Mononuclear cell (primary cell): ENCODE results near the gene CACNA1C. TPM values are rescaled to one million over a fixed set of nuclear protein-coding genes. Genes with fewer than 3 reads are reported as not detected.

Source experiments
- H3K27me3 ChIP-seq: 2 replicates; pipeline ENCODE4 v1.6.0; 2011; ENCODE audit warnings: low read length, control low read depth; ENCODE audit not compliant: insufficient read depth
- H3K4me1 ChIP-seq: 2 replicates; pipeline ENCODE4 v1.5.1; 2011; ENCODE audit warnings: mild to moderate bottlenecking, low read length, control low read depth; ENCODE audit not compliant: insufficient read depth
- H3K4me3 ChIP-seq: 2 replicates; pipeline ENCODE4 v1.5.1; 2011; ENCODE audit warnings: mild to moderate bottlenecking, low read length, moderate library complexity
- H3K9me3 ChIP-seq: 2 replicates; pipeline ENCODE4 v1.5.1; 2011; ENCODE audit warnings: low read depth, mild to moderate bottlenecking, control low read depth, low read length
- total RNA-seq: library from RNA; depleted of rRNA; stranded (reverse); fragments of >200 nt; gene quantifications from one replicate; pipeline ENCODE4 v1.2.3, GENCODE V29; 2012

CACNA1C gene
- total RNA-seq, 1 donor: 0.10 TPM

- no peak overlapping the region for H3K4me3 ChIP-seq
- H3K27me3 ChIP-seq: no peaks in the 10 kb centered on the region
- no peaks in the 10 kb centered on the region for H3K4me1 ChIP-seq
- no peaks in the 10 kb centered on the region for H3K9me3 ChIP-seq
Observed at GRCh38 chr12:2520722-2521246, 468.0 kb downstream of the CACNA1C start.

GRCh38 chr12:2523317-2523716 is 470.5 kb downstream of the CACNA1C start:
- Histone ChIP-seq H3K4me3 (no peak overlapping the region), H3K27me3 (no peaks in the 10 kb centered on the region), H3K4me1 (no peaks in the 10 kb centered on the region), H3K9me3 (no peaks in the 10 kb centered on the region)

DNA sequence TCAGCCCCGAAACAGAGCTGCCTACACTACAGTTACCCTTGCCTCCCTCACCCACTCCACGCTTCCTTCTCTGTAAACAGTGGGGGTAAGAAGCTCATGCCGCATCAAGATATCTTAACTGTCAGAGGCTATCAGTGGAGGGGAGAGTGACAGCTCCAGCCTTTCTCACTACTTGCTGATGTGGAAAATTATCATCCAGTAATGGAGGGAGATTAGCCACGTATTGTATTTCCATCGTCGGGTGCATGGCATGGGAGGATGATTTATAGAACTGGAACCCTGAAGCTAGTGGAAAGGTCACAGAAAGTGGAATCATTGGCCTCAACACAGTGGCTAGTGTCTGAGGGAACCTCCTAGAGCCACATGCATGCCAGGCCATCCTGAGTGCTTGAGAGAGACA is 471.1 kb downstream of the CACNA1C start:
- no peaks in the 10 kb centered on the region for H3K4me1 ChIP-seq
- H3K9me3 ChIP-seq: no peaks in the 10 kb centered on the region
- no peaks in the 10 kb centered on the region for H3K27me3 ChIP-seq
- no peak overlapping the region for H3K4me3 ChIP-seq

DNA sequence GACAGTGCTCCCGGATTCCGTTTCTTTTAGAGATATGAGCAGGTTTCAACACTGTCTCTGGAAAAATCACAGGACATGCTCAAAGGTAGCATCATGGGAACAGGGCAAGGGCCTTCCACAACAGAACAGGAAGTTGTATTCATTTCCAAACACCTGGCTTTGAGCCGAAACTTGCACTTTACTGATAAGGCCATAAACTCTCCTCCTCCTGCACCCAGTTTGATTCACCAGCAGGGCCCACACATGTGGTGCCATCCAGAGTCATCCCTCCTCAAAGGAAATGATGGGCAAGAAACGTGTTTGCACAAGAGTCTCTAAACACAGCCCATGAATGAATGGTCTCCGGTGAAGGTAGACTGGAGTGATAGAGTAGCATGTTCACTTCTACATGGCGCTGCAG is 473.6 kb downstream of the CACNA1C start:
- Histone ChIP-seq H3K4me1 (no peaks in the 10 kb centered on the region), H3K27me3 (no peaks in the 10 kb centered on the region), H3K4me3 (no peak overlapping the region), H3K9me3 (no peaks in the 10 kb centered on the region)

DNA sequence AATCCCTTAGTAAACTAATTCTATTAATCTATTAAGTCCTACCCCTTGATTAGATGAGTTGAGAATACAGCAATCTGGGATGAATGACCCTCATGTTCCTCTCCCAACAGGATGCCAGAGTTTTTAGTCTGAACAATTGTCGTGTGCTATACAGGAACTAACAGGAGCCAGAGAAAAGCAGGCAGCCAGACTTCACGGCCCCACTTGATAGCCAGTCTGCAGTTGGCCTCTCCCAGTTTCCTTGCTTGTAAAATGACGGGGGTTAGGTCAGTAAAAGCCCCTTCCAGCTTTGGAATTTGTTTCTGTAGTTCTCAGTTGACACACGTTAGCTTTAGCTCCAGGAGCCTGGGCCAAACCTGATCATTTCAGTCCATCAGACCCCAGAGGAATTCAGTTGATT is 475.2 kb downstream of the CACNA1C start:
- Histone ChIP-seq H3K27me3 (no peaks in the 10 kb centered on the region), H3K9me3 (no peaks in the 10 kb centered on the region), H3K4me3 (no peak overlapping the region), H3K4me1 (no peaks in the 10 kb centered on the region)

- Histone ChIP-seq H3K9me3 (no peaks in the 10 kb centered on the region), H3K4me1 (no peaks in the 10 kb centered on the region), H3K4me3 (no peak overlapping the region), H3K27me3 (no peaks in the 10 kb centered on the region)
Observed at GRCh38 chr12:2529807-2530206, 477.0 kb downstream of the CACNA1C start.

GRCh38 chr12:2531371-2531770 is 478.6 kb downstream of the CACNA1C start:
- H3K4me1 ChIP-seq: no peaks in the 10 kb centered on the region
- H3K27me3 ChIP-seq: no peaks in the 10 kb centered on the region
- H3K9me3 ChIP-seq: no peaks in the 10 kb centered on the region
- H3K4me3 ChIP-seq: no peak overlapping the region

DNA sequence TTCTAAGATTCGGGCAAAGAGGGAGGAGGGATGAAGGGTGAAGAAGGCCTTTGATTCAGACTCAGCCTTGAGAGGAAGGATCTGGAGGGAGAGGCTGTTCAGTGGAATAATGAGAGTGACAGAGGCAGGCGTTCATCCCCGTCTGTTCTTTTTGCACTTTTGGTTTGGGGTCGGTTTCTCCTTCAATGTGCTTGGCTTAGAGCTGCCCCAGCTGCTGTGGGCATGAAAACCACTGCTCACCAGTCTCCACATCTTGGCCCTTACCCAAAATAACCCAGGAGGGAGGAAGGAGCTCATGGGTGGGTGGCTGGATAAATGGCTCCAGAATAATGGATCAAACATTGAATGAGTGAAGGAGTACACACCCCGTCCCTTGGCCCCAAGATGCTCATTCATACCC is 480.2 kb downstream of the CACNA1C start:
- Histone ChIP-seq H3K9me3 (no peaks in the 10 kb centered on the region), H3K4me1 (no peaks in the 10 kb centered on the region), H3K4me3 (no peak overlapping the region), H3K27me3 (no peaks in the 10 kb centered on the region)

GRCh38 chr12:2535583-2536204 is 482.9 kb downstream of the CACNA1C start:
- no peaks in the 10 kb centered on the region for H3K4me1 ChIP-seq
- no peak overlapping the region for H3K4me3 ChIP-seq
- no peaks in the 10 kb centered on the region for H3K27me3 ChIP-seq

GRCh38 chr12:2536724-2537123 is 483.9 kb downstream of the CACNA1C start:
- Histone ChIP-seq H3K9me3 (no peaks in the 10 kb centered on the region), H3K4me3 (no peak overlapping the region), H3K27me3 (no peaks in the 10 kb centered on the region), H3K4me1 (no peaks in the 10 kb centered on the region)

More at GRCh38 chr12:2535583-2536204, 482.9 kb downstream of the CACNA1C start:
- H3K9me3 ChIP-seq: no peaks in the 10 kb centered on the region

DNA sequence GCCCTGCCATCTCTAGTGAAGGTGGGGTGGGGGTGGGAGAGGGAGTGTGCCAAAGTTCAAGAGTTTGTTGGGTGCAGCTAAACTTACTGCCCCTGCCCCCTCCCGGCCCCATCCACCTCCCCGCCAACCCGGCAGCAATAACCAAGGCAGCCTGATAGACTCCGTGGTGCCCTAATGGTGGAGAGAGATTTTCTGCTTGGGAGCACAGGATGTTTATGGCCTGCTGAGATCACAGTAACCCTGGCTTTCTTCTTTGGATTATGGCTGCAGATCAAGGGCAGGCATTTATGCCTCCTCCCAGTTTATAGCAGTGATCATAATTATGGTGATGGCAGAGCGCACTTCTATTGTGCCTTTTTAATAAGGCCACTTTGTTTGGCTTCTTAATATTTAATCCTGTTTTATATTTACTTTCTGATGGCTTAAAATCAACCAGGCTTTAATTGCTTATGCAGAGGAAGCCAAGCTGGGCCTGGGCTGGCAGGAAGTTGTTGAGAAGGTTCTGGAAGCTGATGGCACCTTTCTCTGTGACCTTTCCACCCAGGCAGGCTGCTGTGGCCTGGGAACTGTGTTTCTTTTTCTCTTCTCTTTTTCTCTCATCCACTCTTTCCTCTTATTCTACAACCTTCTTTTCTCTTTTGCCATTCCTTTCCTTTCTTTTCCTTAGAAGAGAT is 485.2 kb downstream of the CACNA1C start:
- no peak overlapping the region for H3K4me3 ChIP-seq
- H3K9me3 ChIP-seq: no peaks in the 10 kb centered on the region
- no peaks in the 10 kb centered on the region for H3K4me1 ChIP-seq
- H3K27me3 ChIP-seq: peaks cover 1% of the 10 kb centered on the region

GRCh38 chr12:2539938-2540337 is 487.2 kb downstream of the CACNA1C start:
- Histone ChIP-seq H3K9me3 (no peaks in the 10 kb centered on the region), H3K4me1 (no peaks in the 10 kb centered on the region), H3K4me3 (no peak overlapping the region), H3K27me3 (peaks cover 3% of the 10 kb centered on the region)

DNA sequence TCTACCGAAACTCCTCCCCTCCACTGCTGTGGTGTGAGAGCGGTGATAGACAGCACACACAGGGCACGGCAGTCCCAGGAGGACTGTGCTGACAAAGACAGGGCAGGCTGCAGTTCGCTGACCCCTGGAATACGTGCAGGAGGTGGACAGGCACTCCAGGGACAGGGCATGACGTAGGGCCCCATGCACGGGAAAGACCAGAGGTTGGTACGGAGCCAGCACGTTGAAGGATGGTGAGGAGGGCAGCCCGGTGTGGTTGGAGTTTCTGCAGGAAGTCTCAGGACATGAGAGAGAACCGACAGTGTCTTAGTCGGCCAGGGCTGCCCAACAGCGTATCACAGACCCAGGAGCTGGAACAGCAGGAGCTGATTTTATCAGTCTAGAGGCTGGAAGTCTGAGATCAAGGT is 487.8 kb downstream of the CACNA1C start:
- Histone ChIP-seq H3K4me1 (no peaks in the 10 kb centered on the region), H3K27me3 (peaks cover 3% of the 10 kb centered on the region), H3K9me3 (no peaks in the 10 kb centered on the region), H3K4me3 (no peak overlapping the region)

- no peak overlapping the region for H3K4me3 ChIP-seq
- peaks cover 3% of the 10 kb centered on the region for H3K27me3 ChIP-seq
- no peaks in the 10 kb centered on the region for H3K9me3 ChIP-seq
- peaks cover under 1% of the 10 kb centered on the region for H3K4me1 ChIP-seq
Observed at GRCh38 chr12:2541631-2542204, 488.9 kb downstream of the CACNA1C start.

DNA sequence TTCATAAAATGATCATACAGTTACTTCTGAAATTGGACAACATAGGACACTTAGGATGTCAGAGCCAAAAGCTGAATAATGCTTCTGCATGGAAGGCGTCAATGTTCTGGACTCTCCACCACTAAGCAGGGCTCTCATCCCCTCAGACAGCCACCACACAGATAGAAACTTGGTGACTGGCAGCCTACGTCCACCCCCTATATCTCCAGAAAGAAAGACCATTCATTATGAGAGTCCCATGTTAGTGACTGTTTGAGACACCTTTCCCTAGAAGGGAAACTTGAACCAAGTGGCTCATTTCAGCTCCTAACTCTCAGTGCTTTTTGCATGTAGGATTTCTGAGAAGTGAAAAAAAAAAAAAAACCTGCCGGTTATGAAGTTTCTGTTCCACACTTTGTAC is 491.0 kb downstream of the CACNA1C start:
- H3K9me3 ChIP-seq: no peaks in the 10 kb centered on the region
- no peak overlapping the region for H3K4me3 ChIP-seq
- peaks cover 18% of the 10 kb centered on the region for H3K4me1 ChIP-seq
- peaks cover 3% of the 10 kb centered on the region for H3K27me3 ChIP-seq
